NCI-H1105 treated with DMSO at 0.1 percent for 48 hours (cell line): ENCODE data around the gene SIT1.

Experiments used
- DNase-seq: peaks from one replicate; lab custom pipeline; 2025; lab: John Stamatoyannopoulos, UW

SIT1 gene, protein sequence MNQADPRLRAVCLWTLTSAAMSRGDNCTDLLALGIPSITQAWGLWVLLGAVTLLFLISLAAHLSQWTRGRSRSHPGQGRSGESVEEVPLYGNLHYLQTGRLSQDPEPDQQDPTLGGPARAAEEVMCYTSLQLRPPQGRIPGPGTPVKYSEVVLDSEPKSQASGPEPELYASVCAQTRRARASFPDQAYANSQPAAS

GRCh38 chr9:35650341-35651158, at the start of gene SIT1:
SIT1 (minus strand) TSS chr9:35650931; CDS start chr9:35650853, 78 bp downstream.
- DNase-seq = no peak

- DNase-seq = no peak
Observed at GRCh38 chr9:35700031-35700430, 49.3 kb upstream of the SIT1 start.

- DNase-seq = no peak
Observed at GRCh38 chr9:35698231-35698630, 47.5 kb upstream of the SIT1 start.

DNA sequence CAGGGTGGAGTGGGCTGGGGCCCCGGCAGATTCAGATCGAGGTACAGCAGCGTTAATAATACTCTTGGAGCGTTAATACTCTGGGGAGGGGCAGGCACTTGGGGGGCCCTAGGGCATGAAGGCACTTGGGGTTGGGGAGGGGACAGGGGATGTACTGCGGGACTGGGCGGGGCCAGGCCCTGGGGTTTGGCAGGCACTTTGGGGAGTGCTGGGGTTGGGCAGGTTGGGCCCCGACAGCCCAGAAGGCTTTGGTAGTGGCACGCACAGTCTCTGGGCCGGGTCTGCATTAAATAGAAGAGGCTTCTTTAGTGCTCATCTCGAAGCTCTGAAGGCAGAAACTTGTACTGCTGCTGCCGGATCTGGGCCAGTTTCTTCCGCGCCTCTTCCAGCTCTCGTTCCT, 46.8 kb upstream of the SIT1 start:
- no peak for DNase-seq

DNA sequence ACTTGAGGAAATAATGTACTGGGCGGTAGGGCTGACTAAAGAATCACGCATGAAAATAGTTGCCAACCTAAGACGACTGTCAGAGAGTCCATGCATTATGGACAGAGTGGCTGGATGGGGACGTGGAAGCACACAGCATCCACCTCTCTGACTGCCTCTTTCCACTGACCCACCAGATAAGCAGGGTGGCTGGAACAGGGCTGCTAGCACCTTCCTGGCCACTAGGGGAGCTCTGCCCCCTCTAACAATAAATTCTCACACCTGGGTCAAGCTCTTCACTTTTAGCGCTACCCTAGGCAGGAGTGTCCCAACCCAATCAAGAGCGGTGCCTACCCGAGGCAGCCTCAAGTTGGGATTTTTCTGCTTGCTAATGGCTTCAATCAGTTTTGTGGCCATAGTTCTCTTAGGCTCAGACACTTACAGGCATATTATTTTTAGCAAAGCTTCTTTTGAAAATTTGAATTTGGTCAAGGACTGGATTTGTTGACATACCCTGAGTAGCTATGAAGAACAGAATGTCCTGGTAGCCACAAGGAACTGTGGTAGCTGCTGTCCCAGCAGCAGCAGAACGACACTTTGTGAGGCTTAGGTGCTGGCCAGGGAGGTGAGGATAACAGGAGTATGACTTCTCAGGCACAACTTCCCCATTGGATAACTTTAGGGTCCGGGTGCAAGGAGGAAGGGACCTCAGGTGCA, 45.9 kb upstream of the SIT1 start:
- peak; percentile 36 for DNase-seq

- DNase-seq = no peak
Observed at GRCh38 chr9:35695943-35696401, 45.2 kb upstream of the SIT1 start.

DNA sequence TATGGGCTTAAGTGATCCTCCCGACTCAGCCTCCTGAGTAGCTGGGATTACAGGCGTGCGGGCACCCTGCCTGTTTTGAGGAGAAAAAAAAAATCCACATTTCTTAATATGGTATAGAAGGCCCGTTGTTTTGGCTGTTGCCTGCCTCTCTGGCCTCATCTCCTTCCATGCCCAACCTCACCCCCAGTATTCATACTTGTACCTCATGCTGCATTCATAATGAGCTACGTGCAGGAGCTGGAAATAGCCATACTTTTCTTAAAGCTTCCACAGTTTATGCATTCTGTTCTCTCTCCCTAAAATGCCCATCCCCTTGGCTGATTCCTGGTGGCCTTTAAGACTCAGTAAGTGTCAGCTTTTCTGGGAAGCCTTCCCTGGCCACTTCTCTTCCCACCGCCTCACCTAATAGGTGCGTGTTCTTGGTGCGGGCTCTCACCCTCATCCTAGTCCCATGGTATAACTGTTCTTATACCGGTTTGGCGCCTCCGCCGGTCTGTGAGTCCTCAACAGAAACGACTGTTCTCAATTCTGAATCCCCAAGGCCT, 41.1 kb upstream of the SIT1 start:
- no peak for DNase-seq

DNA sequence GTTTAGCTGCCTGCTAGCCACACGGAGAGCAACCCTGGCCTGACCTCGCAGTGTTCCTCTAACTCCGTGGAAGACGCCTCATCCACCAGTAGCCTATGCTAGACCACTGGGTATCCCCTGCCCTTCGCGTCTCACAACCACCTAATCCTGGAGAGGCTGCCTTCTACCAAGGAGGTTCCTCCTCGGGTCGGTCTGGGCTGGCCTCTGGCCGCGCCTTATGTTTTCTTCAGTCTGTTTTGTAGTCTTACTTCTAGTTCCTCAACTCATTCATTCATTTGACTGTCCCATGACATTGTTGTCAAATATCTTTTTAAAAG, 40.6 kb upstream of the SIT1 start:
- DNase-seq = no peak

DNA sequence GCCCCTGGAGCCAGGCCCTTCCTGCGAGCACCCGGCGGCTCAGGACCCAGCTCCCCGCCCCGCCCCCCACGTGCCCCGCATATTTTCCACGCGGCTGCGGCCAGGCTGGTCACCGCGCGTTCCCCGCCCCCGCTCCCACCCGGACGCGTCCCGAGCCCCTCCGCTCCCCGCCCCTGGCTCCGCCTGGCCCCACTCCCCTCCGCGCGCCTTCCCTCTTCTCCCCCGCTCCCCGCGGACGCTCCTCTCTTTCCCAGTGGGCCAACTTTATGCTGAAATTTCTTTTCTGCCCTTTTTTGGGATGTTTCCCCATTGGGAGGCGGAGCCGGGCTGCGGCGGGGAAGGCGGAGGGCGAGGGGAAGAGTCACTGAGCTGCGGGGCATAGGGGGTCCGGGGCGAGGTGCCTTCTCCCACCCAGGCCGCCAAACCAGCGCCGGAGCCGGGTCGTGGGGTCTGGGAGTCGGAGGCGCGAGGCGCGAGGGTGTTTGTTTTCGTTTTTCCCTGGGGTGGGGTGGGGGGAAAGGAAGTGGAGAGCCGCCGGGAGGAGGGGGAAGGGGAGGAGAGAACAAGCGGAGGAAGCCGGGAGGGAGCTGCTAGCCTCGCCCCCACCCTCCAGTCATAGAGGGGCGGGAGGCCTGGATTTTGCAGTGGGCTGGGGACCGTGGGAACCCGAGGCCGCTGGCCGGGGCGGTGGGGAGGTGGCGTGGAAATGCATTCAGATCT, 40.0 kb upstream of the SIT1 start:
- peak; percentile 2 for DNase-seq

GRCh38 chr9:35690294-35690613, 39.5 kb upstream of the SIT1 start:
- no peak for DNase-seq

- DNase-seq = no peak
Observed at GRCh38 chr9:35689542-35690293, 39.0 kb upstream of the SIT1 start, which contains the start of gene TPM2. TPM2 (minus strand) TSS chr9:35689925; CDS start chr9:35689817, 108 bp downstream.

DNA sequence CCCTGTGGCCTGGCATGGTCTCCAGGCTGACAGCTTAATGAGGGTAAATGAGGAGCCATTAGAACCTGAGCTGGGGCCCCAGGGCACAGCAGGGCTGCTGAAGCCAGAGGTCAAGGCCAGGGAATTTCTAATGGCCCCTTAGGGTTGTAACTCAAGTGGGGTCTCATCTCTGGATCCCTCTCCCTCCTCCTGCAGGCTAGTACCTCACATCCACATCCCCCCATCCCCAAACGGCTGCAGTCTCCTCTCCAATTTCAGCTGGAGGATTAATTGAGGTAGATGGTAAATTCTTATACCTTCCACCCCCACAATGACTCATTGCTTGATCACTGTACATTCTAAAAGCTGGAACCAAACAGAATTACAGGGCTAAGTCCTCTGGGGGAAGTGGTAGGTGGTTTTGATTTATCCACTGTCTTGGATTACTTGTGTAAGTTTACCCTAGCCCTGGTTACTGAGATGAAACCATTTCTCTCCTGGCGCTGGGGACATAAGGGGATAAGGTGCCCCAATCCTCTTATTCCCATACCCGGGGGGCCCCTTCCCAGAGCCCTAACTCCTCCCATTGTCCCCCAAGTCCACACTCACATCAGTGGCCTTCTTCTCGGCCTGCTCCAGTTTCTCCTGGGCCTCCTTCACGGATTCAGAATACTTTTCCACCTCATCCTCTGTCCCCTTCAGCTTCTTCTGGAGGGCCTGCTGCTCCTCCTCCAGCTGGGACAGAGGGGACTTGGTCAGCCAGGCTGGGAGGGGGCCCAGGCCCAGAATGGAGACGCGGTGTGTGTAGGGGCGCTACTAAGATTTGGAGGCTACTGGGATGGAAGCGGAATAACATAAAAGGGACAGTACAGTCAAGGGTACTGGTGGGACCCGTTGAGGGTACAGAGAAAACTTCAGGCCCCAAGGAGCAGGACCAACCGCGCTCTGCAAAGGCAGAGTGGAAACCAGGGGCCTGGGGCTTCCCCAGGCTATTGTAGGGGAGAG, 38.1 kb upstream of the SIT1 start:
- DNase-seq = no peak

GRCh38 chr9:35687972-35688557, 37.3 kb upstream of the SIT1 start:
- DNase-seq = no peak

DNA sequence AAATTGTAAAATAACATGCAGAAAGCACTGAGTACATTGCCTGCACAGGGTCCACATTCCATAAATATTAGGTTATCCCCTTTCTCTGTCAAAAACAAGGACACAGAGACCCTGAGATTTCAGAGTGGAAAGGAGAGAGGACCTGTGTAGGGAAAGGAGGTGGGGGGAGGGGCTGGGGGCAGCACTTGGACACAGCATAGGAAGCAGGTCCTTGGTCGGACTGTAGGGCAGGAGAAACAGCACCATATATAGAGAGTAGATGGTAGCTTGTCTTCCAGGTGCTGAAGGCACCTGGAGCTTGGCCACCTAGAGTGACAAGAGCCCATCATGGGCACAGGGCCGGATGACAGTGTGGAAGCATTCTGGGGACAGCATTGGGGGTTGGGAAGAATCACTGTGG, 36.6 kb upstream of the SIT1 start:
- no peak for DNase-seq

DNA sequence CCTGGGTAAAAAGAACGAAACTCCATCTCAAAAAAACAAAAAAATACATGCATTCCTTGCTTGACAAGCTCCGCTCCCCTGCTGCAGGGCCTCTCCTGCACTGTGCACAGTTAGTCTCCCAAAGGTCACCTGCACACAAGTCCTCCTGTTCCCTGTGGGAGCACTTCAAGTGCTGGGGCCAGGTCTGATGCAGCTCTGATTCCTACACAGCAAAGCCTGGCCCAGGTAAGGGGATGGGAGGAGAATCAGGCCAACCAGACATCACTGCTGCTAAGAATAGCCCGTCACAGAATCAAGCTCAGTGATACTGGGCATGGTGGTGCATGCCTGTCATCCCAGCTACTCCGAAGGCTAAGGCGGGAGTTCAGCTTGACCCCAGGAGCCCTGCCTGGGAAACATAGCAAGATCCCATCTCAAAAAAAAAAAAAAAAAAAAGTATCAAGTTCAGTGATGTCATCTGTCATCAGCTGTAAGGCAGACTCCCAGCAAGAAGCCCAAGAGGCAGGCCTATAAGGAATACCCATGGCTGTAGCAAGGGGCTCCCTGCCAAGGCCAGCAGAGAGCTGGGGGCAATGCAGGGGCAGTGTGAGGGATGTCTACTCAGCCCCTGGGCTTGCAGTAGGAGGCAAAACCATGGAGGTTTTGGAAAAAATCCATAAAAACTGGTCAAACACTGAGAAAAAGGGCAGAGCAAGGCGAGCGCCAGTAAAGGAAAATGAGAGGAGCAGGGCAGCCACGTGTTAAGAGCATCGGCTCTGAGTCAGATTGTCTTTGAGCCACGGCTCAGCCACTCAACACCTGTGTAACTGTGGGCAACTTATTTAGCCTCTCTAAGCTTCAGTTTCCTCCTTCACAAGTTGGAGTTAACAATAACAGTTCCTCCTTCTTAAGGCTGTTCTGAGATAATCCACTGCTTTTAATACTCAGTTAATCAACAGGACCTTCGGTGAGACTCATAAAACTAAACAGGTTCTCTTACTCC, 35.8 kb upstream of the SIT1 start:
- no peak for DNase-seq

DNA sequence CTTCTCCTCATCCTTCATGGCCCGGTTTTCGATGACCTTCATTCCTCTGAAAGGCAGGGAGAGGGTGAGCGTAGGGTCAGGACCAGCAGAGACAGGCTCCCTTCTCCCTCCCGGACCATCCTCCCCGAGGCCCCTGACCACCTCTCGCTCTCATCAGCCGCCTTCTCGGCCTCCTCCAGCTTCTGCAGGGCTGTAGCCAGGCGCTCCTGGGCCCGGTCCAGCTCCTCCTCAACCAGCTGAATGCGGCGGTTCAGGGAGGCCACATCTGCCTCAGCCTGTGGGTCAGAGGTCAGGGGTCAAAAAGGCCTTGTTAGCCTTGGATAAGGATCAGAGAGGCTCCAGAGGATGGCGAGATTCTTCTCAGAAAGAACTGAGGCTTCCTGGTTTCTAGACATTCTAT, 34.8 kb upstream of the SIT1 start:
- no peak for DNase-seq

DNA sequence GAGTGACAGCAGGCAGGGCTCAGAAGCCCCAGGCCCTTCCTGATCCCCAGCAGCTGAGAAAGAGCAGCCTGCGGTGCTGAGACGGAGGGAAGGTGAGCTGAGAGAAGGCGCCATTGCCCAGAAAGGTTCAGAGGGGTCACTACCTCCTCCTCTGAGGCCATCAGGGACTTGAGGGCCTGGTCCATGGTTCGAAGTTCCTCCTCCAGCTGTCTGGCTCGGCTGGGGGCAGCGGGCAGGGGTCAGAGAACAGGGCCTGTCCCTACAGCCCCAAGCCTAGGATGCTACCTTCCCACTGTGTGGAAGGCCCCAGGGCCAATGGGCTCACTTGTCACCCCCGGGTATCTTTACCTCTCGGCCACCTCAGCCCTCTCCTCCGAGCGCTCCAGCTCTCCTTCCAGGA, 34.2 kb upstream of the SIT1 start:
- no peak for DNase-seq

DNA sequence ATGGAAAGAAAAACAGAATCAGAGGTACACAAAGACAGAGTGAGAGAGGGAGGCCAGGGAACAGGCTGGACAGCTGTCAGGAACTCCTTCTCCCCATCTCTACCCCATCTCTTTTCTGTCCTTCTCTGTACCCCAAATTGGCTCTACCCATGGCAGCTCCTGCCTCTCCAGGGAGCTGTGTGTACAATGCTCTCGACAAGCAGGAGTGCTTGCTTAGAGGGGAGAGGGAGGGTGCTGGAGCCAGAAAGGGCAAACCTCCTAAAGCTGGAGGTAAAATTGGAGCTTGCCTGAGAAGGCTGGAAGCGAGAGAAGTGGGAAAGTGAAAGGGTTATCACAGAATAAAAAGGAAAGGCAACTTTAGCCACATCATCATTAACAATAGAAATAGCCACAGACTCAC, 32.6 kb upstream of the SIT1 start:
- DNase-seq = no peak
